Measurements from ENCODE around the gene MYO15A.

Gene MYO15A

DNA sequence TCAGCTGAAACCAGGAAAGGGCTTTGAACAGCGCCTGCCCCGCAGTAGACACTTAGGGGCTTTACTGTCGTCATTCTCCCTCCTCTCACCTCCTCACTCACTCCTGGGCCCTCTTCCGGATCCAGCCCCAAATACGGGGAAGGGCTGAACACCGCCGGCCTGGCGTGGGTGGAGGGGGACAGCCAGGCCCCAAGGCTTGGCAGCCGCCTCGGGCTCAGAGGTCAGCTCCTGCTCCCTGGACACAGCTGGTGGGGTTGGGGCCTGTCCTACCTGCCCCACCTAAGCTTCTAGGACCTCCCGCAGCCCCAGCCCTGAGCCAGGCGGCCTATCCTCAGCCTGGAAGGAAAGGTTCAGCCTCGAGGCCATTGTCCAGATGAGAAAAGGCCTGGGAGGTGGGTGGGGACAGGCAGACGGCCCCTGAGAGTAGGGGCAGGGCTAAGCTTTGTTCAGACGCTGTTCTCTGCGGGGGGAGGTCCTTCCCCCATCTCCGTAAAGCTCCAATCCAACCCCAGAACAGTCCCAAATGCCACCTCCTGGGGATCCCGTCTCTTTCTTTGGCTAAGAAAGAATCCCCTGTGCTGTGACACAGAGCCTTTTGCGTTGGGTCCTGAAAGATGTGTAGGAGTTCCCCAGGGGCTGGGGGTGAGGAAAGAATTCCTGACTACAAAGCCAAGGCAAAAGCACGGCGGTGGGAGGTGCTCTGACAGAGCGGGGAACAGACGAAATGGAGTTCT is 116.0 kb downstream of the MYO15A start:
- DNase-seq: no peak

DNA sequence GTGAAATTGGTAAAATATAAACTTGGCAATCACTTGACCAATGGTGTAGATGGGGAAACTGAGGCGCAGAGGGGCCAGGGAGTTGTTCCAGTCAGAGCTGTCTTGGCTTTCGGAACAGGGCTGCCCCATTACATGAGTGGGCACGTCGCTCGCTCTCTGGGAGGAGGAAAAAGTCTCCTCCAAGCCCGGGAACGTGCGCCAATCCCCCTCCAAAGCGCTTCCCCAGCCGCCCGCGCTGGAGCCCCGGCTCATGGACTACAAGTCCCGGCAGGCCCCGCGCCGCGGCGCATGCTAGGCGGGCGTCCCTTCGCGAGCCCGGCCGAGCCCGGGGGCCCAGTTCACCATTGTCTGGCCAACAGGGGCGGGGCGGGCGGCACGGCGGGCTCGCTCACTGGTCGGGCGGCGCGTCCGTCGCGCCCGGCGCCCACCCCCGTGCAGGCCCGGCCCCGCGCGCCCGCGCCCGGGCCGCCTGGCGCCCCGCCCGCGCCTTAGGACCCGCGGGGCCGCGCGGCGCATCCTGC is 116.6 kb downstream of the MYO15A start, which contains the start of gene LLGL1:
LLGL1 (plus strand) TSS at position 515 of the 521 bp plus-strand sequence. CDS start 48 bp downstream, outside the sequence.
- DNase-seq: peak; percentile 94

DNA sequence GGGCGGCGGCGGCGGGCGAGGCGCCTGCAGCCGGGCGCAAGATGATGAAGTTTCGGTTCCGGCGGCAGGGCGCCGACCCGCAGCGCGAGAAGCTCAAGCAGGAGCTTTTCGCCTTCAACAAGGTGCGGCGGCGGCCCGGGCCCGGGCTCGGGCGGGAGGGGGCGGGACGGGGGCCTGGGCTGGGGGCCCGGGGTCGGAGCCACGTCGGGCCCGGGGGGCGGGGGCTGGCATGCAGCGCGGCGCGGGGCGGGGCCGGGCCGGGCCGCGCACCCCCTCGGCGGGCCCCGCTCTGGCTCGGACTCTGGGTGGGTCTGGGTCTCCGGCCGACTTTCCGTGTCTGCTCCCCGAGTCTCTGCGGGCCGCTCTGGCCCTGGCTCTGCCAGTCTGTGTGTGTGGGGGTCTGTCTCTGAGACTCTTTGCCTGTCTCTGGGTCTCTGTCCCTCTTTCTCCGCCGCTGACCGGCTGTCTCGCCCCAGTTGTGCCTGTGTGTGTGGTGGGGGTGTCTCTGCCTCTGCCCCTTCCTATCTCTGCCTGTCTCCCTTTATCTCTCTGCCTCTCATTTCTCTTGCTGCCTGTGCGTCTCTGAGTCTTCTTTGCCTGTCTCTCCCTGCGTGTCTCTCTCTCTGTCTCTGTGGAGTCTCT is 117.2 kb downstream of the MYO15A start:
- no peak for DNase-seq

DNA sequence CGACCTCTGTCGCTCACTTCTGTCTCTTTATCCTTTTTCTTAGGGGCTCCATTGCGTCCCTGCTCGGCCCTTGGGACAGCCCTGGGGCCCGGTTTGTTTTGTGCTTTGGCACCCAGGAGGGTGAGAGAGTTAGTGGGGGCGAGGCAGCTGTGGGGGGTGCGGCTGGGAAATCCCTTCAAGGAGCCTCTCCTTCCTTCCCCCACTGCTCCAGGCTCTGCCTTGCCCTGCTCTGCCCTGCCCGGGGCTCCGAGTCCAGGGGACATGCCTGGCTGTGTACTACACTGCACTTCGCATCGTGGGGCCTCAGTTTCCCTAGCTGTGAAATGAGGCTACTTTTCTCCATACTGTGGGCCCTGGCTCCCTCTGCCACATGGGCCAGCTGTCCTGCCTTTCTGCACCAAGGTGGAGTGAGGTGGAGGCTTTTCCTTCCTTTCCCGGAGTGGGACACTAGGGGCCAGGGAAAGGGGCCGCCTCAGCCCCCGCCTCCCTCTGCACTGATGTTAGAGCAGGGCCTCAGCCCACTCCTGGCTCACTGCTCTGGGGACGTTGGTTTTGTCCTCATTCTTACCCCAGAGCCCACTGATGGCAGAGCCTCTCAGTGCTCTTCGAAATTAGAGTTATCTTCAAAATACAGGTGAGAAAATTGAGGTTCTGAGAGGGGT is 117.9 kb downstream of the MYO15A start:
- DNase-seq: no peak

DNA sequence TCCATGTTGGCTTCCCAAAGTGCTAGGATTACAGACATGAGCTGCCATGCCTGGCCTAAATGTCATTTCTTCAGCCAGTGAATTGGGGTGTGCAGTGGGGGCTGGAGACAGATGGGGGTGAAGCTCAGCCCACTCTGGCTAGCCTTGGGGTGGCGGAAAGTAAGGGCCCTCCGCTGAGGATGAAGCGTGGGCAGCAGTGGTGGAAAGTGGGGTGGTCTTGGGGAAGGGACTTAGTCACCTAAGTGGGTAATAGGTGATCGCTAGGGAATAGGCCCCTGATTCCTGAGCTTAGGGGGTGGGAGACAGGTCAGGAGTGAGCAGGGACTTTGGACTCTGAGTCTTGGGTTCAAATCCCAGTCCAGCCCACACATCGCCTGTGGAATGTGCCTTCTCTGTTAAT is 119.1 kb downstream of the MYO15A start:
- DNase-seq: no peak

DNA sequence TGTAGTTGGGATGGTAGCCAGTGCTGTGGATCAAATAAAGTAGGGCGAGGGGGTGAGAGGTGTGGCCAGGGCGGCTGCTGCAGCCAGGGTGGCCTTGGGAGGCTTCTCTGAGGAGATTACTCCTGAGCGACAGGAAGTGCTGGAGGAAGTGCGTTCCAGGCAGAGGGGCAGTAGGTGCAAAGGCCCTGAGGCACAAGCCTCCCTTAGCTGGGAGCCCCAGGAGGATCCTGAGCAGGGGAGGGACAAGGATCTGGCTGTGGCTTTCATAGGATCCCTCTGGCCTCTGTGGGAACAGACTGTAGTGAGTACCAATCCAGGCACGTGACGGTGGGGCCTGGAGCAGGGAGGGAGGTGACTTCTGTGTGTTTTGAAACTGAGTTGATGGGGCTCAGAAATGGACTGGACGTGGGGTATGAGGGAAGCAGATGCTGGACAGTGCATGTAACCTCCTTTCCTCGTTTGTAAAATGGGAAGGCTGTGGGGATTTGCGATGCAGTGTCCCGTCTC is 119.7 kb downstream of the MYO15A start:
- DNase-seq: no peak

DNA sequence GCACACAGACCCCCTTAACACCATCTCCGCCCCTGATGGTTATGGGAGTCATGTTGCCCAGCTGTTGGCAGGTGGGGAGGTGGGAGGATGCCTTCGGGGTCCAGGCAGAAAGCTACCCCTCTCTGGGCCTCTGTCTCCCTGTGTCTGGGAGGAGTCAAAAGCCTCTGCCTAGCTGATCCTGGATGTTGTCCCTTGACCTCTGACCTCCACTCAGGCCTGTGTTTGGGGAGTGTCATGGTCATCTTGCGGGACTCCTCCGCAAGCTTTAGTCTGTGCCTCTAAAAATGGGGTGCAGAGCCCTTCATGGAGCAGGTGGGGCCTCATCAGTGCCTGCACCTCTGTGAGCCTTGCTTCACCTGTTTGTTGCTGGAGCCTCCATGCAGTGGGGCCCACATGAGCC is 120.7 kb downstream of the MYO15A start:
- DNase-seq: no peak

All from NCI-H1105 treated with DMSO at 0.1 percent for 48 hours (cell line).